ENCODE data around the gene NLE1. TPM values are rescaled to one million over a fixed set of nuclear protein-coding genes. Genes with fewer than 3 reads are reported as not detected.
"Not testable (repeated sequence)": the region's sequence is repeated elsewhere in the genome, so short reads cannot be mapped to it uniquely, and the experiment has no call there.

Gene NLE1
- total RNA-seq, 1 experiment from 2014 or later, result 23.3 TPM

- TF ChIP-seq CTCF (conservative IDR thresholded peaks at IDR 0.05; ENCODE audit: low read depth, low read length), result no peak
- TF ChIP-seq EZH2 (IDR thresholded peaks at IDR 0.05; ENCODE audit: borderline replicate concordance, low read depth, low read length, poor library complexity, severe bottlenecking), result no peak
- Histone ChIP-seq H3K4me3 (ENCODE audit: low read depth, low read length, poor library complexity, severe bottlenecking) (no peak overlapping the region), H3K36me3 (ENCODE audit: insufficient read depth, low read length, poor library complexity, severe bottlenecking) (no peaks in the 10 kb centered on the region), H3K4me1 (ENCODE audit: insufficient read depth, low read length, poor library complexity, severe bottlenecking) (no peaks in the 10 kb centered on the region), H3K9me3 (ENCODE audit: low read depth, low read length, poor library complexity, severe bottlenecking) (no peaks in the 10 kb centered on the region), H3K27me3 (replicated peaks; ENCODE audit: insufficient read depth, low read depth, low read length, poor library complexity) (no peaks in the 10 kb centered on the region), H3K27ac (ENCODE audit: low read depth, low read length, poor library complexity, severe bottlenecking) (no peak overlapping the region)
- ChIA-PET POLR2A (ENCODE audit: low non-redundant PET) (no interaction called here), CTCF (no interaction called here)
- BruUV-seq (replicated peaks), result no TSS peak
- intact Hi-C loops (cut with micrococcal nuclease; ENCODE audit: unreplicated experiment), result no loop called here
- DNase-seq (ENCODE audit: low spot score), result no peak
Observed at GRCh38 chr17:35175638-35176415, 33.7 kb upstream of the NLE1 start.

- H3K9me3 ChIP-seq (ENCODE audit: low read depth, low read length, poor library complexity, severe bottlenecking), result no peaks in the 10 kb centered on the region
- no peak overlapping the region for H3K4me3 ChIP-seq (ENCODE audit: low read depth, low read length, poor library complexity, severe bottlenecking)
- no peak for DNase-seq (ENCODE audit: low spot score)
- ChIA-PET CTCF (no interaction called here), POLR2A (ENCODE audit: low non-redundant PET) (no interaction called here)
- no peak overlapping the region for H3K27ac ChIP-seq (ENCODE audit: low read depth, low read length, poor library complexity, severe bottlenecking)
- no peaks in the 10 kb centered on the region for H3K27me3 ChIP-seq (replicated peaks; ENCODE audit: insufficient read depth, low read depth, low read length, poor library complexity)
- intact Hi-C loops (cut with micrococcal nuclease; ENCODE audit: unreplicated experiment), result loop anchor here (5.0 kb wide), 1 partner anchor 572 kb away; no protein-coding TSS in a partner anchor
- no peak for TF ChIP-seq EZH2 (IDR thresholded peaks at IDR 0.05; ENCODE audit: borderline replicate concordance, low read depth, low read length, poor library complexity, severe bottlenecking)
- TF ChIP-seq CTCF (conservative IDR thresholded peaks at IDR 0.05; ENCODE audit: low read depth, low read length), result no peak
- BruUV-seq (replicated peaks), result no TSS peak
- no peaks in the 10 kb centered on the region for H3K36me3 ChIP-seq (ENCODE audit: insufficient read depth, low read length, poor library complexity, severe bottlenecking)
- no peaks in the 10 kb centered on the region for H3K4me1 ChIP-seq (ENCODE audit: insufficient read depth, low read length, poor library complexity, severe bottlenecking)
Observed at GRCh38 chr17:35174835-35175334, 32.8 kb upstream of the NLE1 start.

GRCh38 chr17:35172321-35172720 lies 30.2 kb upstream of the NLE1 start:
- BruUV-seq (replicated peaks); H3K36me3 ChIP-seq (ENCODE audit: insufficient read depth, low read length, poor library complexity, severe bottlenecking); H3K9me3 ChIP-seq (ENCODE audit: low read depth, low read length, poor library complexity, severe bottlenecking); H3K4me1 ChIP-seq (ENCODE audit: insufficient read depth, low read length, poor library complexity, severe bottlenecking); H3K4me3 ChIP-seq (ENCODE audit: low read depth, low read length, poor library complexity, severe bottlenecking); H3K27ac ChIP-seq (ENCODE audit: low read depth, low read length, poor library complexity, severe bottlenecking); POLR2A ChIA-PET (ENCODE audit: low non-redundant PET); H3K27me3 ChIP-seq (replicated peaks; ENCODE audit: insufficient read depth, low read depth, low read length, poor library complexity); CTCF ChIA-PET; DNase-seq (ENCODE audit: low spot score): not testable (repeated sequence)
- intact Hi-C loops (cut with micrococcal nuclease; ENCODE audit: unreplicated experiment), result loop anchor here (5.0 kb wide), 1 partner anchor 575 kb away; no protein-coding TSS in a partner anchor
